COR-L47 (cell line): ENCODE results near the gene ZNF726.
A peak's percentile ranks its signal among the peaks of the same experiment; 100 is the strongest.
"Not testable (repeated sequence)": the region's sequence is repeated elsewhere in the genome, so short reads cannot be mapped to it uniquely, and the experiment has no call there.

ENCODE experiments used
- DNase-seq: peaks from one replicate; lab custom pipeline; 2025; lab: John Stamatoyannopoulos, UW

Gene ZNF726

GRCh38 chr19:23914402-23915286 lies at the start of gene ZNF726:
Gene ZNF726 (plus strand): TSS chr19:23914886. CDS start chr19:23914995, 109 bp downstream.
- peak; percentile 90 for DNase-seq

- DNase-seq: peak; percentile 29
These were observed 46.8 kb upstream of the ZNF726 start for GRCh38 chr19:23867895-23868294.

- DNase-seq: no peak
These were observed 46.1 kb upstream of the ZNF726 start for GRCh38 chr19:23868630-23869029.

- no peak for DNase-seq
These were observed 42.3 kb upstream of the ZNF726 start for GRCh38 chr19:23872282-23872919.

GRCh38 chr19:23876261-23876660 lies 38.4 kb upstream of the ZNF726 start:
- DNase-seq: no peak

- DNase-seq: not testable (repeated sequence)
These were observed 37.9 kb upstream of the ZNF726 start for GRCh38 chr19:23876756-23877155.

GRCh38 chr19:23882493-23882892 lies 32.2 kb upstream of the ZNF726 start:
- DNase-seq: peak; percentile 43

- no peak for DNase-seq
These were observed 30.3 kb upstream of the ZNF726 start for GRCh38 chr19:23884363-23884762.

- DNase-seq: peak; percentile 21
These were observed 27.0 kb upstream of the ZNF726 start for GRCh38 chr19:23887642-23888041.

GRCh38 chr19:23896096-23896495 lies 18.6 kb upstream of the ZNF726 start:
- DNase-seq: not testable (repeated sequence)

GRCh38 chr19:23896912-23897311 lies 17.8 kb upstream of the ZNF726 start:
- DNase-seq: no peak

GRCh38 chr19:23901360-23901759 lies 13.3 kb upstream of the ZNF726 start:
- DNase-seq: no peak

- DNase-seq: no peak
These were observed 10.3 kb upstream of the ZNF726 start for GRCh38 chr19:23904406-23904805.

GRCh38 chr19:23905771-23906170 lies 8.9 kb upstream of the ZNF726 start:
- DNase-seq: no peak

GRCh38 chr19:23906835-23907234 lies 7.9 kb upstream of the ZNF726 start:
- no peak for DNase-seq

- no peak for DNase-seq
These were observed 6.5 kb upstream of the ZNF726 start for GRCh38 chr19:23908165-23908564.

- no peak for DNase-seq
These were observed 5.5 kb upstream of the ZNF726 start for GRCh38 chr19:23909222-23909621.

GRCh38 chr19:23913931-23914330 lies 755 bp upstream of the ZNF726 start:
- no peak for DNase-seq

- DNase-seq: no peak
These were observed 2.3 kb downstream of the ZNF726 start for GRCh38 chr19:23916991-23917390.

GRCh38 chr19:23917856-23918255 lies 3.2 kb downstream of the ZNF726 start:
- no peak for DNase-seq

- DNase-seq: no peak
These were observed 10.6 kb downstream of the ZNF726 start for GRCh38 chr19:23925285-23925684.

GRCh38 chr19:23932878-23933277 lies 18.2 kb downstream of the ZNF726 start:
- DNase-seq: no peak

- not testable (repeated sequence) for DNase-seq
These were observed 22.3 kb downstream of the ZNF726 start for GRCh38 chr19:23937031-23937430.
